Natural killer cell (primary cell): Measurements from ENCODE around the gene SNN. TPM values are rescaled to one million over a fixed set of nuclear protein-coding genes. Genes with fewer than 3 reads are reported as not detected.
A peak's percentile ranks its signal among the peaks of the same experiment; 100 is the strongest.

Experiments
- ATAC-seq, 3 donors: fragments of 150-1000 bp in 2 of 3; fragments of 200-7000 bp in 1 of 3; cut with Tn5 transposase; 1 replicate in 1 of 3; 2 replicates in 2 of 3; pipeline ENCODE4 v1.10.0; 2021; ENCODE audit warnings: mild to moderate bottlenecking in 2 of 3, moderate library complexity in 2 of 3
- DNase-seq, 2 donors: peaks; one replicate each; pipeline versions ENCODE4 v3.0.0 to v3.0.0-alpha.2; 2013 to 2021; ENCODE audit warnings: mixed read lengths in 1 of 2
- H3K27ac ChIP-seq: one replicate; pipeline ENCODE4 v1.5.1; 2013; ENCODE audit warnings: mild to moderate bottlenecking, low read length
- H3K27me3 ChIP-seq: one replicate; pipeline ENCODE4 v1.6.1; 2013; ENCODE audit warnings: low read length; ENCODE audit not compliant: control insufficient read depth, insufficient read depth
- H3K36me3 ChIP-seq: one replicate; pipeline ENCODE4 v1.6.1; 2013; ENCODE audit warnings: low read length; ENCODE audit not compliant: control insufficient read depth, insufficient read depth
- H3K4me1 ChIP-seq: one replicate; pipeline ENCODE4 v1.6.1; 2013; ENCODE audit warnings: low read length; ENCODE audit not compliant: control insufficient read depth, insufficient read depth
- H3K4me3 ChIP-seq: one replicate; pipeline ENCODE4 v1.5.1; 2013; ENCODE audit warnings: low read length
- H3K9me3 ChIP-seq: one replicate; pipeline ENCODE4 v1.6.1; 2013; ENCODE audit warnings: low read length; ENCODE audit not compliant: control insufficient read depth, insufficient read depth
- H3K27ac Mint-ChIP-seq, 2 donors: one replicate each; pipeline ENCODE4 v1.8.0; 2022; ENCODE audit warnings: mild to moderate bottlenecking in 2 of 2, mixed read lengths in 2 of 2, moderate library complexity in 1 of 2
- H3K27me3 Mint-ChIP-seq, 2 donors: one replicate each; pipeline ENCODE4 v1.8.0; 2022; ENCODE audit warnings: low read depth in 2 of 2, mixed read lengths in 2 of 2
- H3K36me3 Mint-ChIP-seq: one replicate; pipeline ENCODE4 v1.8.0; 2022; ENCODE audit warnings: mixed read lengths
- H3K4me1 Mint-ChIP-seq, 2 donors: one replicate each; pipeline ENCODE4 v1.8.0; 2022; ENCODE audit warnings: mixed read lengths in 2 of 2
- H3K4me3 Mint-ChIP-seq: one replicate; pipeline ENCODE4 v1.8.0; 2022; ENCODE audit warnings: mild to moderate bottlenecking, moderate library complexity, mixed read lengths
- H3K9me3 Mint-ChIP-seq, 2 donors: one replicate each; pipeline ENCODE4 v1.8.0; 2022; ENCODE audit warnings: mixed read lengths in 2 of 2
- WGBS: methylation state at CpG from one replicate; pipeline ENCODE4 v1.1.7; 2013; ENCODE audit warnings: missing lambda C conversion rate; ENCODE audit not compliant: insufficient coverage; 5-methylcytosine and 5-hydroxymethylcytosine counted together
- intact Hi-C: fragments of 100-400 bp; cut with micrococcal nuclease; formaldehyde crosslinking; loops from one replicate; pipeline ENCODE4 v1.14.2; 2022
- total RNA-seq, 4 donors: library from RNA; stranded (reverse); fragments of 120-200 nt in 1 of 4; gene quantifications; one replicate each; pipeline versions ENCODE4 v1.2.3 to v1.2.4, GENCODE V29; 2013 to 2022
- TF ChIP-seq, protein P1 (sequence below): fragments of 200-600 bp; IDR thresholded peaks from one replicate; pipeline ENCODE4 v1.8.0; 2022; ENCODE audit warnings: antibody characterized with exemption

SNN gene
- total RNA-seq, 3 donors from 2014 or later (not counting 1 experiment from before 2014, with no cell fraction given) = 5.3 to 20.0 (median 12.5) TPM

DNA sequence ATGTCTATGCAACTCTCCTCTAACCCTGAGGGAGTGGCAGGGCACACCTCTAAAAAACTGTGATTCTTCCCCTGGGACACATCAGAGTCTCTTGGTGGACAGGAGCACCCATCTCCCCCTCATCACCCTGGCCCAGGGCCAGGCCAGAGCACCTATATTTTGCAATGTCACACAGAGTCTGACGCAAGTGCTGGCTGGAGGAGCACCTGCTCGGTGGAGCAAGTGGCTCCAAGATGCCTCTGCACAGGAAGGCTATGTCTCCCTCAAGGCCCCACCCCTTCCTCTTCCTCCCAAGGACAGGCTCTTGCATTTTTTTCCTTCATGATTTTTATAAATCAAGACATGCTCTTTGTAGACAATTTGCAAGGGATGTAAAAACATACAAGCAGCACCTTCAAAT is 13.3 kb downstream of the SNN start:
- H3K9me3 Mint-ChIP-seq = no peaks in the 10 kb centered on the region
- H3K4me1 ChIP-seq = peaks cover 53% of the 10 kb centered on the region
- WGBS = 4% methylated on average over 2 of the region's 2 CpGs
- no peak overlapping the region for H3K27ac Mint-ChIP-seq
- peaks cover 15% of the 10 kb centered on the region for H3K36me3 Mint-ChIP-seq
- H3K27me3 ChIP-seq = no peaks in the 10 kb centered on the region
- intact Hi-C loops = no loop called here
- DNase-seq (peak in 1 of 2 donors; percentile 39), ATAC-seq (peak in 2 of 3 donors; percentile 25 to 48)
- H3K27me3 Mint-ChIP-seq = no peaks in the 10 kb centered on the region
- peaks cover 64% of the 10 kb centered on the region for H3K36me3 ChIP-seq
- peaks cover 10 to 18% of the 10 kb centered on the region in 2 donors for H3K4me1 Mint-ChIP-seq
- H3K4me3 ChIP-seq = no peak overlapping the region
- no peaks in the 10 kb centered on the region for H3K9me3 ChIP-seq
- peak overlapping the region; percentile 81 for H3K27ac ChIP-seq
- no peak overlapping the region for H3K4me3 Mint-ChIP-seq
- TF ChIP-seq, protein P1, sequence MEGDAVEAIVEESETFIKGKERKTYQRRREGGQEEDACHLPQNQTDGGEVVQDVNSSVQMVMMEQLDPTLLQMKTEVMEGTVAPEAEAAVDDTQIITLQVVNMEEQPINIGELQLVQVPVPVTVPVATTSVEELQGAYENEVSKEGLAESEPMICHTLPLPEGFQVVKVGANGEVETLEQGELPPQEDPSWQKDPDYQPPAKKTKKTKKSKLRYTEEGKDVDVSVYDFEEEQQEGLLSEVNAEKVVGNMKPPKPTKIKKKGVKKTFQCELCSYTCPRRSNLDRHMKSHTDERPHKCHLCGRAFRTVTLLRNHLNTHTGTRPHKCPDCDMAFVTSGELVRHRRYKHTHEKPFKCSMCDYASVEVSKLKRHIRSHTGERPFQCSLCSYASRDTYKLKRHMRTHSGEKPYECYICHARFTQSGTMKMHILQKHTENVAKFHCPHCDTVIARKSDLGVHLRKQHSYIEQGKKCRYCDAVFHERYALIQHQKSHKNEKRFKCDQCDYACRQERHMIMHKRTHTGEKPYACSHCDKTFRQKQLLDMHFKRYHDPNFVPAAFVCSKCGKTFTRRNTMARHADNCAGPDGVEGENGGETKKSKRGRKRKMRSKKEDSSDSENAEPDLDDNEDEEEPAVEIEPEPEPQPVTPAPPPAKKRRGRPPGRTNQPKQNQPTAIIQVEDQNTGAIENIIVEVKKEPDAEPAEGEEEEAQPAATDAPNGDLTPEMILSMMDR = no peak

DNA sequence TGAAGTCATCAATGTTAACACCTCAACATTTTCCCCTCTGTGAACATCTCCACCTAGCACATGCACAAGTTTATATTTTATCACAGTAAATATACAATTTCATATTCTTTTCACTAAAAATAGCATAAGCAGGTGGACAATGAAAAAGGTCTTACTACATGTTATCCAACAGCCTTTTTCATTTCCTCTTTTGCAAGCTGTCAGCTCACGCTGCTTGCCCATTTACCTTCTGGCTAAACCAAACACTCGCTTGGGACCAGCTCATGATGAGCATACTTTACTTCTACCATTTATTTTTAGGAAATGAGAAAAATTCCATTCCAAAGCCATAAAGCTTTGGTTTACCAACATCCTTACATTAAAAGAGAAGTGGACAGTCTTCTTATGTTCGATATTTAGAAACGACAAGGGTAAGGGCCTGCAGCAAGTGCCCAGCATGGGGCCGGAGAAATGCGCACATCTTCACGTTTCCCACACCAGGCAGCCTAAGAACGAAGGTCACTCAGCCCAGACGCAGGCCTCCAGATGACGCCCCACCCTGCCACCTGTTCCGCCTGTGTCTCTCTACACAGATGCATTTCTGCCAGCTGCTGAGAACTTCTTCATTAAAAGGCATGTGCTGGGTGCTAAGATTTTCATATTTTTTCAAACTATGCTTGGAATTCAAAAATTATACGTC is 13.9 kb downstream of the SNN start:
- Histone ChIP-seq H3K4me3 (no peak overlapping the region), H3K9me3 (no peaks in the 10 kb centered on the region), H3K4me1 (peaks cover 48% of the 10 kb centered on the region), H3K27me3 (no peaks in the 10 kb centered on the region), H3K27ac (peak overlapping the region; percentile 81), H3K36me3 (peaks cover 69% of the 10 kb centered on the region)
- no peak overlapping the region for H3K4me3 Mint-ChIP-seq
- ATAC-seq (no peak), DNase-seq (no peak)
- intact Hi-C loops = no loop called here
- no peaks in the 10 kb centered on the region for H3K9me3 Mint-ChIP-seq
- H3K36me3 Mint-ChIP-seq = peaks cover 21% of the 10 kb centered on the region
- WGBS = 78% methylated on average over 11 of the region's 12 CpGs
- H3K27ac Mint-ChIP-seq = no peak overlapping the region
- no peaks in the 10 kb centered on the region for H3K27me3 Mint-ChIP-seq
- TF ChIP-seq, protein P1 = no peak
- H3K4me1 Mint-ChIP-seq = peaks cover 10 to 18% of the 10 kb centered on the region in 2 donors

DNA sequence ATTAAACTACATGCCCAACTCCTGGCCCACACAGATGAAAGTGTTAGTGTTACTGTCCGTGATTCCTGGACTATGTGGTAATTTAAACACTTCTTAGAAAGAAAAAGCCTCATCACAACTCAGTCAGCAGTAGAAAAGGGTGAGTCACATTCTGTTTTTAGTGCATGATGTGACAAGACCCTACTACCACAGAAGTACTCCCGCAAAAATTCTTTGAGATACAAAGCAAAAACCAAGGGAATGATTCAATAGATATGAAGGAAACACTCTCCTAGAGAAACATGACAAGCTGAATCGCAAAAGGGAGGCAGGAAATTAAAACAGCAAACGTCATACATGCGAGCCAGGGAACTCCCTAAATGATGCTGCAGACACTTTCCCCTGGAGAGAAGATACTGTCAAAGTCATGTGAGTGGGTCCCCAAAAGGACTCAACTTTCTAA is 14.4 kb downstream of the SNN start:
- TF ChIP-seq, protein P1 = no peak
- no peak overlapping the region for H3K4me3 ChIP-seq
- H3K27me3 ChIP-seq = no peaks in the 10 kb centered on the region
- DNase-seq (peak in 1 of 2 donors; percentile 23), ATAC-seq (no peak)
- H3K4me1 ChIP-seq = peaks cover 43% of the 10 kb centered on the region
- H3K27me3 Mint-ChIP-seq = no peaks in the 10 kb centered on the region
- H3K27ac ChIP-seq = peak overlapping the region; percentile 81
- intact Hi-C loops = no loop called here
- H3K9me3 ChIP-seq = no peaks in the 10 kb centered on the region
- peaks cover 26% of the 10 kb centered on the region for H3K36me3 Mint-ChIP-seq
- 66% methylated on average over 4 of the region's 5 CpGs for WGBS
- peaks cover 70% of the 10 kb centered on the region for H3K36me3 ChIP-seq
- no peak overlapping the region for H3K4me3 Mint-ChIP-seq
- H3K4me1 Mint-ChIP-seq = peaks cover 10 to 17% of the 10 kb centered on the region in 2 donors
- no peak overlapping the region for H3K27ac Mint-ChIP-seq
- H3K9me3 Mint-ChIP-seq = no peaks in the 10 kb centered on the region
